Erythroblast (primary cell): Measurements from ENCODE around the gene TAS1R1.

ENCODE experiments used
- GATA1 ChIP-seq: IDR thresholded peaks from 2 replicates; pipeline ENCODE4 v1.6.1; 2011; ENCODE audit warnings: low read depth, mild to moderate bottlenecking, control low read depth, low read length, moderate library complexity
- POLR2A ChIP-seq: IDR thresholded peaks from 2 replicates; pipeline ENCODE4 v1.6.1; 2011; ENCODE audit warnings: mild to moderate bottlenecking, low read length

DNA sequence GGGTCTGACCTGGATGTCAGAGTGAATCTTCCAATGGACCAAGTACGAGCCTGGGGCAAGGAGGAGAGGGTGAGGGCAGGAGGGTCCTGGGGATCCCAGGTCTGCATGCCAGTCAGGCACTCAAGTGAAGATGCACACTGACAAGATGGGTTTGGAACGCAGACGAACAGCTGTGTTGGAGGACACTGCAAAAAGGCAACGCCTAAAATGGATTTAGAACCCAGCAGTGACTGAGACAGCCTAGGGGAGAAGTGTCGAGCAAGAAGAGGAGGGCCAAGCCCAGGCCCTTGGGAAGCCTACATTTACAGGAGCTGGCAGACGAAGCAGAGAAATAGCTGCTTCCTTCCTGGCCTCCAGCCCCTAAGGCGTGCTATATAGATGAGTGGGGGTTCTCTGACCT is 26.6 kb upstream of the TAS1R1 start:
- TF ChIP-seq POLR2A (no peak), GATA1 (no peak)
